ENCODE results near the gene SH2D7. TPM values are rescaled to one million over a fixed set of nuclear protein-coding genes. Genes with fewer than 3 reads are reported as not detected.
A peak's percentile ranks its signal among the peaks of the same experiment; 100 is the strongest.

The SH2D7 gene
- total RNA-seq, 1 donor from 2014 or later = not detected

- Mint-ChIP-seq H3K36me3 (ENCODE audit: unreplicated experiment) (no peaks in the 10 kb centered on the region), H3K9me3 (ENCODE audit: unreplicated experiment) (no peaks in the 10 kb centered on the region), H3K27me3 (ENCODE audit: unreplicated experiment) (no peaks in the 10 kb centered on the region), H3K27ac (ENCODE audit: unreplicated experiment) (no peak overlapping the region), H3K4me1 (ENCODE audit: unreplicated experiment) (peaks cover 11% of the 10 kb centered on the region), H3K4me3 (ENCODE audit: unreplicated experiment) (no peak overlapping the region)
- DNase-seq (ENCODE audit: extremely low spot score, unreplicated experiment) = no peak
- no peak for TF ChIP-seq CTCF (IDR thresholded peaks at IDR 0.05)
Measured at GRCh38 chr15:78083186-78083585, 9.2 kb upstream of the SH2D7 start.

GRCh38 chr15:78083687-78084448 lies 8.5 kb upstream of the SH2D7 start:
- no peak for TF ChIP-seq CTCF (IDR thresholded peaks at IDR 0.05)

GRCh38 chr15:78084449-78084750 lies 8.0 kb upstream of the SH2D7 start:
- Mint-ChIP-seq H3K4me3 (ENCODE audit: unreplicated experiment) (no peak overlapping the region), H3K4me1 (ENCODE audit: unreplicated experiment) (peaks cover 10% of the 10 kb centered on the region), H3K9me3 (ENCODE audit: unreplicated experiment) (no peaks in the 10 kb centered on the region), H3K36me3 (ENCODE audit: unreplicated experiment) (no peaks in the 10 kb centered on the region), H3K27ac (ENCODE audit: unreplicated experiment) (no peak overlapping the region), H3K27me3 (ENCODE audit: unreplicated experiment) (no peaks in the 10 kb centered on the region)
- TF ChIP-seq CTCF (IDR thresholded peaks at IDR 0.05) = no peak
- DNase-seq (ENCODE audit: extremely low spot score, unreplicated experiment) = no peak

More at GRCh38 chr15:78083687-78084448, 8.5 kb upstream of the SH2D7 start:
- Mint-ChIP-seq H3K27me3 (ENCODE audit: unreplicated experiment) (no peaks in the 10 kb centered on the region), H3K36me3 (ENCODE audit: unreplicated experiment) (no peaks in the 10 kb centered on the region), H3K9me3 (ENCODE audit: unreplicated experiment) (no peaks in the 10 kb centered on the region), H3K4me3 (ENCODE audit: unreplicated experiment) (no peak overlapping the region), H3K27ac (ENCODE audit: unreplicated experiment) (no peak overlapping the region), H3K4me1 (ENCODE audit: unreplicated experiment) (peaks cover 10% of the 10 kb centered on the region)
- DNase-seq (ENCODE audit: extremely low spot score, unreplicated experiment) = no peak

GRCh38 chr15:78085928-78086327 lies 6.4 kb upstream of the SH2D7 start:
- Mint-ChIP-seq H3K4me1 (ENCODE audit: unreplicated experiment) (peaks cover 13% of the 10 kb centered on the region), H3K9me3 (ENCODE audit: unreplicated experiment) (no peaks in the 10 kb centered on the region), H3K27me3 (ENCODE audit: unreplicated experiment) (no peaks in the 10 kb centered on the region), H3K36me3 (ENCODE audit: unreplicated experiment) (no peaks in the 10 kb centered on the region), H3K4me3 (ENCODE audit: unreplicated experiment) (no peak overlapping the region), H3K27ac (ENCODE audit: unreplicated experiment) (peak overlapping the region; percentile 64)
- no peak for TF ChIP-seq CTCF (IDR thresholded peaks at IDR 0.05)
- no peak for DNase-seq (ENCODE audit: extremely low spot score, unreplicated experiment)

- TF ChIP-seq CTCF (IDR thresholded peaks at IDR 0.05) = no peak
- no peak for DNase-seq (ENCODE audit: extremely low spot score, unreplicated experiment)
- no peaks in the 10 kb centered on the region for H3K27me3 Mint-ChIP-seq (ENCODE audit: unreplicated experiment)
- no peaks in the 10 kb centered on the region for H3K36me3 Mint-ChIP-seq (ENCODE audit: unreplicated experiment)
- H3K4me1 Mint-ChIP-seq (ENCODE audit: unreplicated experiment) = peaks cover 12% of the 10 kb centered on the region
- no peak overlapping the region for H3K27ac Mint-ChIP-seq (ENCODE audit: unreplicated experiment)
- H3K4me3 Mint-ChIP-seq (ENCODE audit: unreplicated experiment) = no peak overlapping the region
- no peaks in the 10 kb centered on the region for H3K9me3 Mint-ChIP-seq (ENCODE audit: unreplicated experiment)
Measured at GRCh38 chr15:78087951-78088772, 4.2 kb upstream of the SH2D7 start.

Measured in osteocyte (in vitro differentiated cells).